WTC11 (cell line): ENCODE results near the gene KCNG2. TPM values are rescaled to one million over a fixed set of nuclear protein-coding genes. Genes with fewer than 3 reads are reported as not detected.

Experiments
- ATAC-seq: fragments of 200-7000 bp; cut with Tn5 transposase; 2 replicates; pipeline ENCODE4 v1.10.0; 2021; ENCODE audit warnings: mild to moderate bottlenecking, moderate library complexity
- CTCF ChIA-PET: fragments of 300-600 bp; sonication (Branson Sonifier 250); formaldehyde crosslinking; loops from one replicate; lab custom pipeline; 2021; ENCODE audit warnings: antibody characterized with exemption; lab: Charles Lee
- POLR2A ChIA-PET: fragments of 350-600 bp; sonication (Branson Sonifier 250); formaldehyde crosslinking; loops from one replicate; lab custom pipeline; 2021; ENCODE audit warnings: antibody characterized with exemption; lab: Charles Lee
- DNase-seq: peaks from one replicate; pipeline ENCODE4 v3.0.0; 2021; ENCODE audit warnings: low spot score
- H3K27ac Mint-ChIP-seq: 2 replicates; pipeline ENCODE4 v1.8.0; 2021; ENCODE audit warnings: mixed read lengths
- H3K27me3 Mint-ChIP-seq: 2 replicates; pipeline ENCODE4 v1.8.0; 2021; ENCODE audit warnings: low read depth, mild to moderate bottlenecking, moderate library complexity, mixed read lengths
- H3K36me3 Mint-ChIP-seq: 2 replicates; pipeline ENCODE4 v1.8.0; 2021; ENCODE audit warnings: mixed read lengths
- H3K4me1 Mint-ChIP-seq: 2 replicates; pipeline ENCODE4 v1.8.0; 2022; ENCODE audit warnings: mixed read lengths
- H3K4me3 Mint-ChIP-seq: 2 replicates; pipeline ENCODE4 v1.8.0; 2021; ENCODE audit warnings: mild to moderate bottlenecking, moderate library complexity, mixed read lengths
- H3K9me3 Mint-ChIP-seq: 2 replicates; pipeline ENCODE4 v1.8.0; 2021; ENCODE audit warnings: mixed read lengths
- AFF4 ChIP-seq: sonication (generic); formaldehyde crosslinking; IDR thresholded peaks from 2 replicates; pipeline ENCODE4 v1.8.1; 2023; ENCODE audit warnings: mild to moderate bottlenecking, missing genetic modification reagents, borderline replicate concordance
- ATF1 ChIP-seq: sonication (generic); formaldehyde crosslinking; IDR thresholded peaks from 2 replicates; pipeline ENCODE4 v1.8.1; 2023; ENCODE audit warnings: mild to moderate bottlenecking, moderate library complexity, missing genetic modification reagents
- CDX4 ChIP-seq: fragments of 250-450 bp; sonication (Bioruptor Pico); IDR thresholded peaks from 2 replicates; pipeline ENCODE4 v1.9.0; 2021; ENCODE audit warnings: moderate library complexity, mild to moderate bottlenecking, inconsistent platforms, borderline replicate concordance
- E2F1 ChIP-seq: sonication (generic); formaldehyde crosslinking; IDR thresholded peaks from 2 replicates; pipeline ENCODE4 v1.8.0; 2022; ENCODE audit warnings: mild to moderate bottlenecking, missing genetic modification reagents
- ELF4 ChIP-seq: sonication (generic); formaldehyde crosslinking; IDR thresholded peaks from 2 replicates; pipeline ENCODE4 v1.8.1; 2022; ENCODE audit warnings: low read depth, mild to moderate bottlenecking, moderate library complexity, missing genetic modification reagents
- GRHL2 ChIP-seq: fragments of 250-450 bp; sonication (Bioruptor Pico); IDR thresholded peaks from 2 replicates; pipeline ENCODE4 v1.8.0; 2022; ENCODE audit warnings: mild to moderate bottlenecking, moderate library complexity; ENCODE audit not compliant: insufficient replicate concordance, severe bottlenecking
- JUN ChIP-seq: sonication (generic); formaldehyde crosslinking; IDR thresholded peaks from 2 replicates; pipeline ENCODE4 v1.8.0; 2023; ENCODE audit warnings: mild to moderate bottlenecking, missing genetic modification reagents
- KAT7 ChIP-seq: sonication (generic); formaldehyde crosslinking; IDR thresholded peaks from 2 replicates; pipeline ENCODE4 v1.8.1; 2023; ENCODE audit warnings: missing genetic modification reagents, mild to moderate bottlenecking, borderline replicate concordance
- NR2C2 ChIP-seq: sonication (generic); formaldehyde crosslinking; IDR thresholded peaks from 2 replicates; pipeline ENCODE4 v1.8.0; 2022; ENCODE audit warnings: mild to moderate bottlenecking, missing genetic modification reagents
- OVOL2 ChIP-seq: fragments of 250-450 bp; sonication (Bioruptor Pico); IDR thresholded peaks from 2 replicates; pipeline ENCODE4 v1.9.0; 2021; ENCODE audit warnings: mild to moderate bottlenecking, borderline replicate concordance
- PRRX2 ChIP-seq: fragments of 250-450 bp; sonication (Bioruptor Pico); IDR thresholded peaks from 2 replicates; pipeline ENCODE4 v1.8.0; 2021; ENCODE audit warnings: mild to moderate bottlenecking
- total RNA-seq: library from RNA; stranded (reverse); gene quantifications from 3 replicates; pipeline ENCODE4 v1.2.3, GENCODE V29; 2021
- TF ChIP-seq, protein P1 (sequence below): sonication (generic); formaldehyde crosslinking; IDR thresholded peaks from 2 replicates; pipeline ENCODE4 v1.8.1; 2022; ENCODE audit warnings: low read depth, missing genetic modification reagents, borderline replicate concordance
- TF ChIP-seq, protein P2 (sequence below): sonication (generic); formaldehyde crosslinking; IDR thresholded peaks from 2 replicates; pipeline ENCODE4 v1.8.1; 2022; ENCODE audit warnings: missing genetic modification reagents, borderline replicate concordance
- TF ChIP-seq, protein P3 (sequence below): sonication (generic); formaldehyde crosslinking; IDR thresholded peaks from 2 replicates; pipeline ENCODE4 v1.8.0; 2022; ENCODE audit warnings: mild to moderate bottlenecking, missing genetic modification reagents
- TF ChIP-seq, protein P4 (sequence below): fragments of 250-450 bp; sonication (Bioruptor Pico); conservative IDR thresholded peaks from 2 replicates; pipeline ENCODE4 v1.9.0; 2021; ENCODE audit warnings: mild to moderate bottlenecking
- TF ChIP-seq, protein P5 (sequence below): sonication (generic); formaldehyde crosslinking; IDR thresholded peaks from 2 replicates; pipeline ENCODE4 v1.8.1; 2023; ENCODE audit warnings: mild to moderate bottlenecking, missing genetic modification reagents

Gene KCNG2
- total RNA-seq, 1 experiment from 2014 or later = 0.50 TPM

DNA sequence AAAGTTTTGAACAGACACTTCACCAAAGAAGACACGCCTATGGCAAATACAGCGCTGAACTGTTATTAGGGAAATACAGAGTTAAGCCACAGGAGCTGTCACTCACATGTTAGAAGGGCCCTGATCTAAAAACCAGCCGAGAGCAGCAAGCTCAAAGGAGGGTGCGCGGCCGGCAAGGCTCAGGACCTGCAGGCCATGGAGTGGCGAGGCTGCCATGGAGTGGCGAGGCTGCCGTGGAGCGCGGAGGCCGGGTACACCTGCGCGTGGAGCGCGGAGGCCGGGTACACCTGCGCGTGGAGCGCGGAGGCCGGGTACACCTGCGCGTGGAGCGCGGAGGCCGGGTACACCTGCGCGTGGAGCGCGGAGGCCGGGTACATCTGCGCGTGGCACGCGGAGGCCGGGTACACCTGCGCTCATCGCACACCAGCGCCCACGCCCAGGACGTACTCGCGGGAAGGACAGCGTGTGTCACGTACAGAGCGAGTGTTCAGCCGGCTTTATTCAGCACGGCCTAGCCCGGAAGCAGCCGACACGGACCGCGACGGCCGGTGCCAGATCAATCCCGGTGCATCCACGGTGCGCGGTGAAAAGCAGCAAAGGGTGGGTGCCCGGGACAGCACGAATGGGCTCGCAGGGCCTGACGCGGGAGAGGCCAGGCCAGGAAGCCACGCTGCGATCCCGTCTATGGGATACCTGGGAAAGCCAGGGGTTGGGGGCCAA is 84.9 kb downstream of the KCNG2 start:
- POLR2A ChIA-PET = no interaction called here
- Mint-ChIP-seq H3K4me1 (no peaks in the 10 kb centered on the region), H3K9me3 (no peaks in the 10 kb centered on the region), H3K27ac (no peak overlapping the region), H3K4me3 (no peak overlapping the region), H3K36me3 (no peaks in the 10 kb centered on the region), H3K27me3 (no peaks in the 10 kb centered on the region)
- CTCF ChIA-PET = no interaction called here
- no peak for ATAC-seq
- no peak for DNase-seq
- TF ChIP-seq CDX4 (CRISPR knock-in tag) (no peak), OVOL2 (CRISPR knock-in tag) (no peak), AFF4 (CRISPR knock-in tag) (no peak), ELF4 (no peak), PRRX2 (no peak), NR2C2 (no peak), ATF1 (CRISPR knock-in tag) (no peak), KAT7 (CRISPR knock-in tag) (no peak), E2F1 (CRISPR knock-in tag) (no peak), JUN (CRISPR knock-in tag) (no peak), GRHL2 (CRISPR knock-in tag) (no peak)
- TF ChIP-seq, protein P1, sequence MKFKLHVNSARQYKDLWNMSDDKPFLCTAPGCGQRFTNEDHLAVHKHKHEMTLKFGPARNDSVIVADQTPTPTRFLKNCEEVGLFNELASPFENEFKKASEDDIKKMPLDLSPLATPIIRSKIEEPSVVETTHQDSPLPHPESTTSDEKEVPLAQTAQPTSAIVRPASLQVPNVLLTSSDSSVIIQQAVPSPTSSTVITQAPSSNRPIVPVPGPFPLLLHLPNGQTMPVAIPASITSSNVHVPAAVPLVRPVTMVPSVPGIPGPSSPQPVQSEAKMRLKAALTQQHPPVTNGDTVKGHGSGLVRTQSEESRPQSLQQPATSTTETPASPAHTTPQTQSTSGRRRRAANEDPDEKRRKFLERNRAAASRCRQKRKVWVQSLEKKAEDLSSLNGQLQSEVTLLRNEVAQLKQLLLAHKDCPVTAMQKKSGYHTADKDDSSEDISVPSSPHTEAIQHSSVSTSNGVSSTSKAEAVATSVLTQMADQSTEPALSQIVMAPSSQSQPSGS (CRISPR knock-in tag) = no peak
- TF ChIP-seq, protein P2, sequence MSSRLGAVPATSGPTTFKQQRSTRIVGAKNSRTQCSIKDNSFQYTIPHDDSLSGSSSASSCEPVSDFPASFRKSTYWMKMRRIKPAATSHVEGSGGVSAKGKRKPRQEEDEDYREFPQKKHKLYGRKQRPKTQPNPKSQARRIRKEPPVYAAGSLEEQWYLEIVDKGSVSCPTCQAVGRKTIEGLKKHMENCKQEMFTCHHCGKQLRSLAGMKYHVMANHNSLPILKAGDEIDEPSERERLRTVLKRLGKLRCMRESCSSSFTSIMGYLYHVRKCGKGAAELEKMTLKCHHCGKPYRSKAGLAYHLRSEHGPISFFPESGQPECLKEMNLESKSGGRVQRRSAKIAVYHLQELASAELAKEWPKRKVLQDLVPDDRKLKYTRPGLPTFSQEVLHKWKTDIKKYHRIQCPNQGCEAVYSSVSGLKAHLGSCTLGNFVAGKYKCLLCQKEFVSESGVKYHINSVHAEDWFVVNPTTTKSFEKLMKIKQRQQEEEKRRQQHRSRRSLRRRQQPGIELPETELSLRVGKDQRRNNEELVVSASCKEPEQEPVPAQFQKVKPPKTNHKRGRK (CRISPR knock-in tag) = no peak
- TF ChIP-seq, protein P3, sequence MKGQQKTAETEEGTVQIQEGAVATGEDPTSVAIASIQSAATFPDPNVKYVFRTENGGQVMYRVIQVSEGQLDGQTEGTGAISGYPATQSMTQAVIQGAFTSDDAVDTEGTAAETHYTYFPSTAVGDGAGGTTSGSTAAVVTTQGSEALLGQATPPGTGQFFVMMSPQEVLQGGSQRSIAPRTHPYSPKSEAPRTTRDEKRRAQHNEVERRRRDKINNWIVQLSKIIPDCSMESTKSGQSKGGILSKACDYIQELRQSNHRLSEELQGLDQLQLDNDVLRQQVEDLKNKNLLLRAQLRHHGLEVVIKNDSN (CRISPR knock-in tag) = no peak
- TF ChIP-seq, protein P4, sequence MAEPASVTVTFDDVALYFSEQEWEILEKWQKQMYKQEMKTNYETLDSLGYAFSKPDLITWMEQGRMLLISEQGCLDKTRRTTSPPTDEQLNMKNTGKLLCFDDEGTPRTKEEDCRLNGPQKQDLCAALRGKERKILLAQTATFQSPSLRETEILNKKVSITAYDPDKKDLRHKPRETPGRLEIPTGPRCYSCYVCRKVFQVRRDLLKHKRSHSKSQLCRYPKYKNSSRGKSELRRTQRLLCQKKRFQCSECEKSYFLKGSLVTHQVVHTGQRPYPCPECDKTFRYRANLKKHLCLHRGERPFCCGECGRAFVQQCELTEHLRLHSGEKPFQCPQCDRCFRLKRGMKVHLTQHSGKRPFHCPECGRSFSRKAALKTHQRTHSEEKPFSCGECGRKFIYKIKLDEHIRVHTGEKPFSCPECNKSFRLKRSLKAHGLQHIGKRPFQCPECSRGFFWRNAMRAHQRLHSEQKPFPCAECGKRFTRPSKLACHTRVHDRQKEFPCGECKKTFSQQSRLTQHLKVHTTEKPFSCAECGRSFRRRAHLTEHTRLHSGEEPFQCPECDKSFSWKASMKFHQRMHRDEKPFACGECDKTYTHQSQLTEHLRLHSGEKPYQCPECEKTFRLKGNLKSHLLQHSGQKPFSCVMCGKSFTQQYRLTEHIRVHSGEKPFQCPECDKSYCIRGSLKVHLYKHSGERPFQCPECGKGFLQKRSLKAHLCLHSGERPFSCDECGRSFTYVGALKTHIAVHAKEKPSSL (CRISPR knock-in tag) = no peak
- TF ChIP-seq, protein P5, sequence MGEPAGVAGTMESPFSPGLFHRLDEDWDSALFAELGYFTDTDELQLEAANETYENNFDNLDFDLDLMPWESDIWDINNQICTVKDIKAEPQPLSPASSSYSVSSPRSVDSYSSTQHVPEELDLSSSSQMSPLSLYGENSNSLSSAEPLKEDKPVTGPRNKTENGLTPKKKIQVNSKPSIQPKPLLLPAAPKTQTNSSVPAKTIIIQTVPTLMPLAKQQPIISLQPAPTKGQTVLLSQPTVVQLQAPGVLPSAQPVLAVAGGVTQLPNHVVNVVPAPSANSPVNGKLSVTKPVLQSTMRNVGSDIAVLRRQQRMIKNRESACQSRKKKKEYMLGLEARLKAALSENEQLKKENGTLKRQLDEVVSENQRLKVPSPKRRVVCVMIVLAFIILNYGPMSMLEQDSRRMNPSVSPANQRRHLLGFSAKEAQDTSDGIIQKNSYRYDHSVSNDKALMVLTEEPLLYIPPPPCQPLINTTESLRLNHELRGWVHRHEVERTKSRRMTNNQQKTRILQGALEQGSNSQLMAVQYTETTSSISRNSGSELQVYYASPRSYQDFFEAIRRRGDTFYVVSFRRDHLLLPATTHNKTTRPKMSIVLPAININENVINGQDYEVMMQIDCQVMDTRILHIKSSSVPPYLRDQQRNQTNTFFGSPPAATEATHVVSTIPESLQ (CRISPR knock-in tag) = no peak
